ENCODE measurements around the gene PLXNA4.

DNA sequence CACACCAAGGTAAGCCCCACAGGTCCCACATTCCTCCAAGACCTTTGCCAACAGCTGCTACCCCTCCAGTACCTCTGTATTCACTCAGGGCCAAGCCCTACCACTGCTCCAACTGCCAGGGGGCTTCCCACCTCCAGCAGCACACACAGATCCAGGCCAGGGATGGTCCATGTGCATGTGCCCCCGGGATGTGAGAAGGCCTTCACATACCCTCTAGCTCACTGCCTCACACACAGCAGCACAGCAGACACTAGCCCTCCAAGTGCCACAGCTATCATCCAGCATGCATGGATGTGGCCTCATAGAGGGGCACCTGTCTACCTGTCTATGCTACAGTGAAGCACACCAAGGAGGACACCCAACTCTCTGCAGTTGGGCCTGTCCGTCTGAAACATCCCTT, 488.8 kb downstream of the PLXNA4 start:
- TF ChIP-seq POLR2AphosphoS5 (IDR thresholded peaks at IDR 0.05): no peak
- TF ChIP-seq, protein P1, sequence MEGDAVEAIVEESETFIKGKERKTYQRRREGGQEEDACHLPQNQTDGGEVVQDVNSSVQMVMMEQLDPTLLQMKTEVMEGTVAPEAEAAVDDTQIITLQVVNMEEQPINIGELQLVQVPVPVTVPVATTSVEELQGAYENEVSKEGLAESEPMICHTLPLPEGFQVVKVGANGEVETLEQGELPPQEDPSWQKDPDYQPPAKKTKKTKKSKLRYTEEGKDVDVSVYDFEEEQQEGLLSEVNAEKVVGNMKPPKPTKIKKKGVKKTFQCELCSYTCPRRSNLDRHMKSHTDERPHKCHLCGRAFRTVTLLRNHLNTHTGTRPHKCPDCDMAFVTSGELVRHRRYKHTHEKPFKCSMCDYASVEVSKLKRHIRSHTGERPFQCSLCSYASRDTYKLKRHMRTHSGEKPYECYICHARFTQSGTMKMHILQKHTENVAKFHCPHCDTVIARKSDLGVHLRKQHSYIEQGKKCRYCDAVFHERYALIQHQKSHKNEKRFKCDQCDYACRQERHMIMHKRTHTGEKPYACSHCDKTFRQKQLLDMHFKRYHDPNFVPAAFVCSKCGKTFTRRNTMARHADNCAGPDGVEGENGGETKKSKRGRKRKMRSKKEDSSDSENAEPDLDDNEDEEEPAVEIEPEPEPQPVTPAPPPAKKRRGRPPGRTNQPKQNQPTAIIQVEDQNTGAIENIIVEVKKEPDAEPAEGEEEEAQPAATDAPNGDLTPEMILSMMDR (IDR thresholded peaks at IDR 0.05): no peak
- no peak for TF ChIP-seq POLR2A (IDR thresholded peaks at IDR 0.05)

Measured in stomach (tissue), 4 donors.